OCI-M2 (cell line): ENCODE measurements around the gene PCDHB1.
"Not testable (repeated sequence)": the region's sequence is repeated elsewhere in the genome, so short reads cannot be mapped to it uniquely, and the experiment has no call there.

ENCODE experiments used
- DNase-seq: peaks from one replicate; lab custom pipeline; 2025; ENCODE audit not compliant: unreplicated experiment; lab: John Stamatoyannopoulos, UW

Gene PCDHB1

DNA sequence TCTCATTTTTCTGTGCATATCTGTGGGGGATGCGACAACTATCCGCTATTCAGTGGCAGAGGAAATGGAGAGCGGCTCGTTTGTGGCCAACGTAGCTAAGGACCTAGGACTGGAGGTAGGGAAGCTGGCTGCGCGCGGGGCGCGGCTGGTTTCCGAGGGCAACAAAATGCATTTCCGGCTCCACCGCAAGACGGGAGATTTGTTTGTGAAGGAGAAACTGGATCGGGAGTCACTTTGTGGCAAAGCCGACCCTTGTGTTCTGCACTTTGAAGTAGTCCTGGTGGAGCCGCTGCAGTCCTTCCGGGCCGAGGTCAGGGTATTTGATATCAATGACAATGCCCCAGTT, 320 bp downstream of the PCDHB1 start:
- DNase-seq: no peak

DNA sequence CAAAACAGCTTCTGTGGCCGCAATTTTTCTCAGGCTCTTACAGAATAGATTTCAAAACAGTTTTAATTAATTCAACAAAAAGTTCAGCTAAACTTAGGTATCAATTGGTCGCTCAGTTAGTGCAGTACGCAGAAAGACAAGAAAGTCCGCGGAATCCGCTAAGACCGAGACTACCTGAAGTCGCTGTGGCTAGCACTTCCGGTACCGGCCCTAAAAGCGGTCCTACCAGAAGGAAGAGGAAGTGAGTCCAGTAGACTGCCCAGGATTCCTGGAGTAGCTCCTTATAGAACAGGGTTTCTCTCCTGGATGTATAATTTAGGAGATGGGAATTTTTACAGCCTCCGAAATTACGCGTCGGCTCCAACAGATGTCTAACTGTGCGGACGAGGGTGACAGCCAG, 26.7 kb downstream of the PCDHB1 start:
- DNase-seq: no peak

DNA sequence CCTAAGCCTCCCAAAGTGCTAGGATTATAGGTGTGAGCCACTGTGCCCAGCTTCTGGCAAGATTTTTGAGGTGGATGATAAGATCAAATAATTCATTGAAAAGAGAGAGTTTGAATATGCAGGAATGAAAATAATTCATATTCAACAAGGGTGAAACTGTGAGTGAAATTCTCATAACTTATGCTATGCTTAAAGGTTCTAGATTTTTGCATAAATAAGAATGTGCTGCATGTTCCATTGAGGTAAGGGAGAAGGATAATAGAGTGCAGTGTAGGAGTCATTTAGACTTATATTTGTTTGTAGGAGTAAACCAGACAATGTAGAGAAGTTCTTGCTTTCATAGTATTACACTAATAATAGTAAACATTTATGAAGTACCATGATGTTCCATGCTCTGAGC, 31.1 kb downstream of the PCDHB1 start:
- DNase-seq: no peak

DNA sequence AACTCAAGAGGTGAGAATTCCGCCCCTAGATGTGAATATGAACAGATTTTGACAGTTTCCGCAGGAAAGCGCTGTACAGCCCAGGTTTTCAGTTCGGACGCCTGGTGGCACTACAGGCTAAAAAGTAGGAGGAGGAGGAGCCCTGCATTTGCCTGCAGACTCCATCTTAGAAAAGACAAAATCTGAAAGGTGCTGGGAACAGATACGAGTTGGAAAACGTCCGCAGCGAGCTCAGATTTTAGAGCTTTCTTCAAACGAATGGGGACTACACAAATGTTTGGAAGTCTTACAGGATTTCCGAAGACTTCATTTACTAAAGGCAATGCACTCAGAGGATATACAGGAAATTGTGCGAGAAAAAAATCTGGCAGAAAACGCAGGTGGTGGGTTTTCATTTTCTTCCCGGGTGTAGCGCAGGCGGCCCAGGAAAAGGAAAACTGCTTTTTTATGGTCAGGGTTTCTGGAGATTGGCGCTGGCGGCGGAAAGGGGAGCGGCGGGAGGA, 33.4 kb downstream of the PCDHB1 start:
- no peak for DNase-seq

DNA sequence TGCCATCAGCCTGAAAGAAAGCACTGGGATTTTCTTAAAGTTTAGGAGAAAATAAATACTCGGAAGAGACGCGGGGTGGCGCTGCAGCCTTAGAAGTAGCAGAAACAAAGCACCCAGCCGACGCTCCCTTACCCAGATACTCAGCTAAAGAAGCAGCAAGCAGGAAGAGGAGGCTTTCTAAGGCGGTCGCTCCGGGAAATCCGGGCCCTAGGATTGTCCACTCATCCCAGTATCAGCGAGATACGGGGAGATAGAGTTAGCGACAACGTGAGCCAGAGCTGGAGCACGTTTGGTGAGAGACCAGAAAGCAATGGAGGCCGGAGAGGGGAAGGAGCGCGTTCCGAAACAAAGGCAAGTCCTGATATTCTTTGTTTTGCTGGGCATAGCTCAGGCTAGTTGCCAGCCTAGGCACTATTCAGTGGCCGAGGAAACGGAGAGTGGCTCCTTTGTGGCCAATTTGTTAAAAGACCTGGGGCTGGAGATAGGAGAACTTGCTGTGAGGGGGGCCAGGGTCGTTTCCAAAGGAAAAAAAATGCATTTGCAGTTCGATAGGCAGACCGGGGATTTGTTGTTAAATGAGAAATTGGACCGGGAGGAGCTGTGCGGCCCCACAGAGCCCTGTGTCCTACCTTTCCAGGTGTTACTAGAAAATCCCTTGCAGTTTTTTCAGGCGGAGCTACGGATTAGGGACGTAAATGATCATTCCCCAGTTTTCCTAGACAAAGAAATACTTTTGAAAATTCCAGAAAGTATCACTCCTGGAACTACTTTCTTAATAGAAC, 43.5 kb downstream of the PCDHB1 start, which contains the start of gene PCDHB2:
Gene PCDHB2, plus strand, starts transcription at position 135 of the 782 bp plus-strand sequence. Its CDS starts 176 bp downstream, at position 311.
- DNase-seq: peak; percentile 38

DNA sequence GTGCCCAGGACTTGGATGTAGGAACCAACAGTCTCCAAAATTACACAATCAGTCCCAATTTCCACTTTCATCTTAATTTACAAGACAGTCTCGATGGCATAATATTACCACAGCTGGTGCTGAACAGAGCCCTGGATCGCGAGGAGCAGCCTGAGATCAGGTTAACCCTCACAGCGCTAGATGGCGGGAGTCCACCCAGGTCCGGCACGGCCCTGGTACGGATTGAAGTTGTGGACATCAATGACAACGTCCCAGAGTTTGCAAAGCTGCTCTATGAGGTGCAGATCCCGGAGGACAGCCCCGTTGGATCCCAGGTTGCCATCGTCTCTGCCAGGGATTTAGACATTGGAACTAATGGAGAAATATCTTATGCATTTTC, 44.1 kb downstream of the PCDHB1 start:
- DNase-seq: no peak

DNA sequence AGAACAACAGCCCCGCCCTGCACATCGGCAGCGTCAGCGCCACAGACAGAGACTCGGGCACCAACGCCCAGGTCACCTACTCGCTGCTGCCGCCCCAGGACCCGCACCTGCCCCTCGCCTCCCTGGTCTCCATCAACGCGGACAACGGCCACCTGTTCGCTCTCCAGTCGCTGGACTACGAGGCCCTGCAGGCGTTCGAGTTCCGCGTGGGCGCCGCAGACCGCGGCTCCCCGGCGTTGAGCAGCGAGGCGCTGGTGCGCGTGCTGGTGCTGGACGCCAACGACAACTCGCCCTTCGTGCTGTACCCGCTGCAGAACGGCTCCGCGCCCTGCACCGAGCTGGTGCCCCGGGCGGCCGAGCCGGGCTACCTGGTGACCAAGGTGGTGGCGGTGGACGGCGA, 45.0 kb downstream of the PCDHB1 start:
- not testable (repeated sequence) for DNase-seq

DNA sequence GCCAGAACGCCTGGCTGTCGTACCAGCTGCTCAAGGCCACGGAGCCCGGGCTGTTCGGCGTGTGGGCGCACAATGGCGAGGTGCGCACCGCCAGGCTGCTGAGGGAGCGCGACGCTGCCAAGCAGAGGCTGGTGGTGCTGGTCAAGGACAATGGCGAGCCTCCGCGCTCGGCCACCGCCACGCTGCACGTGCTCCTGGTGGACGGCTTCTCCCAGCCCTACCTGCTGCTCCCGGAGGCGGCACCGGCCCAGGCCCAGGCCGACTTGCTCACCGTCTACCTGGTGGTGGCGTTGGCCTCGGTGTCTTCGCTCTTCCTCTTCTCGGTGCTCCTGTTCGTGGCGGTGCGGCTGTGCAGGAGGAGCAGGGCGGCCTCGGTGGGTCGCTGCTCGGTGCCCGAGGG, 45.4 kb downstream of the PCDHB1 start:
- DNase-seq: not testable (repeated sequence)

DNA sequence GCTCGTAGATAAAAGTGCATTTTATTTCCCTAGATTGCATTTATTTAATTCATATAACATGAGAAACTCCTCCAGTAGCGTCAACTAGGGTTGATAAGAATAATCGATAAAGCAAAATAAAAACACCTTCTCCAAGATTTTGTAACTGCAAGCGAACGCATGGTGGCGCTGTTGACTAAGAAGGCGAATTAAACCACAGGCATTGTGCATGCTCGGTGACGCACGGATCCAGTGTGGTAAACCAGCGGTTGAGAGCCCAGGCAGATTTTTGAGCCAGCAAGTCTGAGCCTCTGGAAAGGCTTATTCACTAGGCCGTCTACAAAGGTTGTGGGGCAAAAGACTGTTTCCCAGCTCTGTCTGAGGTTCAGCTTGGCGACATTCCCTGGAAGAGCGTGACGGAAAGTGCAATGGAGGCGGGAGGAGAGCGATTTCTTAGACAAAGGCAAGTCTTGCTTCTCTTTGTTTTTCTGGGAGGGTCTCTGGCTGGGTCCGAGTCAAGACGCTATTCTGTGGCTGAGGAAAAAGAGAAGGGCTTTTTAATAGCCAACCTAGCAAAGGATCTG, 49.1 kb downstream of the PCDHB1 start, which contains the start of gene PCDHB3:
Gene PCDHB3, plus strand, starts transcription at position 231 of the 563 bp plus-strand sequence. Its CDS starts 177 bp downstream, at position 408.
- no peak for DNase-seq

DNA sequence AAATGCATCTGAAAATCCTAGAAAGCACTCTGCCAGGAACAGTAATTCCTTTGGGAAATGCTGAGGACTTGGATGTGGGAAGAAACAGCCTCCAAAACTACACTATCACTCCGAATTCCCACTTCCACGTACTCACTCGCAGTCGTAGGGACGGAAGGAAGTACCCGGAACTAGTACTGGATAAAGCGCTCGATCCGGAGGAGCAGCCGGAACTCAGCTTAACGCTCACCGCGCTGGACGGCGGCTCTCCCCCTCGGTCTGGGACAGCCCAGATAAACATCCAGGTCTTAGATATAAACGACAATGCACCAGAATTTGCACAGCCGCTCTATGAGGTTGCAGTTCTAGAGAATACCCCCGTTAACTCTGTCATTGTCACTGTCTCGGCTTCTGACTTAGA, 49.9 kb downstream of the PCDHB1 start:
- DNase-seq: no peak

DNA sequence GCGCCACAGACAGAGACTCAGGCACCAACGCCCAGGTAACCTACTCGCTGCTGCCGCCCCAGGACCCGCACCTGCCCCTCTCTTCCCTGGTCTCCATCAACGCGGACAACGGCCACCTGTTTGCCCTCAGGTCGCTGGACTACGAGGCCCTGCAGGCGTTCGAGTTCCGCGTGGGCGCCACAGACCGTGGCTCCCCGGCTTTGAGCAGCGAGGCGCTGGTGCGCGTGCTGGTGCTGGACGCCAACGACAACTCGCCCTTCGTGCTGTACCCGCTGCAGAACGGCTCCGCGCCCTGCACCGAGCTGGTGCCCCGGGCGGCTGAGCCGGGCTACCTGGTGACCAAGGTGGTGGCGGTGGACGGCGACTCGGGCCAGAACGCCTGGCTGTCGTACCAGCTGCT, 50.9 kb downstream of the PCDHB1 start:
- DNase-seq: not testable (repeated sequence)

DNA sequence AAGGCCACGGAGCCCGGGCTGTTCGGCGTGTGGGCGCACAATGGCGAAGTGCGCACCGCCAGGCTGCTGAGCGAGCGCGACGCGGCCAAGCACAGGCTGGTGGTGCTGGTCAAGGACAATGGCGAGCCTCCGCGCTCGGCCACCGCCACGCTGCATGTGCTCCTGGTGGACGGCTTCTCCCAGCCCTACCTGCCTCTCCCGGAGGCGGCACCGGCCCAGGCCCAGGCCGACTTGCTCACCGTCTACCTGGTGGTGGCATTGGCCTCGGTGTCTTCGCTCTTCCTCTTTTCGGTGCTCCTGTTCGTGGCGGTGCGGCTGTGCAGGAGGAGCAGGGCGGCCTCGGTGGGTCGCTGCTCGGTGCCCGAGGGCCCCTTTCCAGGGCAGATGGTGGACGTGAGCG, 51.3 kb downstream of the PCDHB1 start:
- DNase-seq: not testable (repeated sequence)

DNA sequence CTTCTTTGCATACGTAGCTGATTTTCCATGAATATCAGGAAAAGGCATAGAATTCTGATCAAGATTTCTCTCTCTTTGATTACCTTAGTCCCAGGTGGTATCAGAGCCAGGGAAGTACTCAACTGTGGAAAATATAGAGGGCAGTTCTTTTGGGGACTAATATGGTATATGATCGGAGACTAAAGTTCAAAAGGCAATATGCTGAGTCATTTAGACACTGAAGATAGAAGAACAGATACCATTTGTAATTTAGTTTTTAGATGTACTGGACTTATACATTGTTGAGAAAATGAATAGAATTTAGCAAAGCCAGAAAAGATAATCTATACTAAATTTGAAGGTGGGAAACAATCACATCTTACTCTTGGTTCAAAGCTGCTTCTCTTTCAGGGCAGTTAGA, 54.2 kb downstream of the PCDHB1 start:
- no peak for DNase-seq
